Liver (tissue), 3 donors: ENCODE measurements around the gene PLXDC2.

Source experiments
- EGR1 ChIP-seq, 2 donors: IDR thresholded peaks; 2 replicates each; pipeline ENCODE4 v1.6.1; 2016 to 2018; ENCODE audit warnings: antibody characterized with exemption in 2 of 2, low read depth in 2 of 2
- JUND ChIP-seq, 2 donors: IDR thresholded peaks; 2 replicates each; pipeline ENCODE4 v1.6.1; 2016; ENCODE audit warnings: antibody characterized with exemption in 2 of 2
- RAD21 ChIP-seq, 2 donors: IDR thresholded peaks; 2 replicates each; pipeline ENCODE4 v1.6.1; 2016; ENCODE audit warnings: antibody characterized with exemption in 2 of 2, mild to moderate bottlenecking in 2 of 2
- RXRA ChIP-seq, 2 donors: IDR thresholded peaks; 2 replicates each; pipeline ENCODE4 v1.6.1; 2017 to 2018; ENCODE audit warnings: antibody characterized with exemption in 2 of 2, mild to moderate bottlenecking in 1 of 2
- TF ChIP-seq, protein P1 (sequence below): fragments of 150-350 bp; IDR thresholded peaks from 2 replicates; pipeline ENCODE4 v1.5.1; 2017; ENCODE audit warnings: improper control_type of control experiment, low read depth, low read length; ENCODE audit not compliant: missing input control
- TF ChIP-seq, protein P2 (sequence below): IDR thresholded peaks from 2 replicates; pipeline ENCODE4 v1.6.1; 2016; ENCODE audit warnings: antibody characterized with exemption
- TF ChIP-seq, protein P3 (sequence below): IDR thresholded peaks from 2 replicates; pipeline ENCODE4 v1.6.1; 2016; ENCODE audit warnings: antibody characterized with exemption
- donor health status: healthy.
- donor health status: healthy.

DNA sequence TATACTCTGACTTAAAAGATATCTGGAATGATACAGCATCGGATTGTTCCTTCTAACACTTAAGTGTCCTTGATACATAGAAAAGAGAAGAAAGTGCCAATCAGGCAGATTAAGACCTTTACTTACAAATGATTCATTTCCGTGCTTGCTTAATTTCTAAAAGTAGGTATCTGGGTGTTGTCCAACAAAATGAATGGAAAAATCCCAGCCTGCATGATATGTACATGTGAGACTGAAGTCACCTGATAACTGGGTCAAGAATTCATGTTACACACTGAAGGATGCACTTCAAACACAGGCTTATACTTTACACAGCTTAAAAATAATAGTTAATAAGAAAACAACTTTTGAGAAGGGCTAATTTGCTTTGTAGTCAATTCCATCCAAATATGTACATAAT, 25.2 kb upstream of the PLXDC2 start:
- TF ChIP-seq, protein P1, sequence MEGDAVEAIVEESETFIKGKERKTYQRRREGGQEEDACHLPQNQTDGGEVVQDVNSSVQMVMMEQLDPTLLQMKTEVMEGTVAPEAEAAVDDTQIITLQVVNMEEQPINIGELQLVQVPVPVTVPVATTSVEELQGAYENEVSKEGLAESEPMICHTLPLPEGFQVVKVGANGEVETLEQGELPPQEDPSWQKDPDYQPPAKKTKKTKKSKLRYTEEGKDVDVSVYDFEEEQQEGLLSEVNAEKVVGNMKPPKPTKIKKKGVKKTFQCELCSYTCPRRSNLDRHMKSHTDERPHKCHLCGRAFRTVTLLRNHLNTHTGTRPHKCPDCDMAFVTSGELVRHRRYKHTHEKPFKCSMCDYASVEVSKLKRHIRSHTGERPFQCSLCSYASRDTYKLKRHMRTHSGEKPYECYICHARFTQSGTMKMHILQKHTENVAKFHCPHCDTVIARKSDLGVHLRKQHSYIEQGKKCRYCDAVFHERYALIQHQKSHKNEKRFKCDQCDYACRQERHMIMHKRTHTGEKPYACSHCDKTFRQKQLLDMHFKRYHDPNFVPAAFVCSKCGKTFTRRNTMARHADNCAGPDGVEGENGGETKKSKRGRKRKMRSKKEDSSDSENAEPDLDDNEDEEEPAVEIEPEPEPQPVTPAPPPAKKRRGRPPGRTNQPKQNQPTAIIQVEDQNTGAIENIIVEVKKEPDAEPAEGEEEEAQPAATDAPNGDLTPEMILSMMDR: no peak
- TF ChIP-seq RAD21 (IDR thresholded peaks at IDR 0.05): no peak
- TF ChIP-seq EGR1 (IDR thresholded peaks at IDR 0.05; ENCODE audit: low read depth in 2 of 2): no peak
- TF ChIP-seq RXRA (IDR thresholded peaks at IDR 0.05): no peak
- no peak for TF ChIP-seq JUND (IDR thresholded peaks at IDR 0.05)
- TF ChIP-seq, protein P2, sequence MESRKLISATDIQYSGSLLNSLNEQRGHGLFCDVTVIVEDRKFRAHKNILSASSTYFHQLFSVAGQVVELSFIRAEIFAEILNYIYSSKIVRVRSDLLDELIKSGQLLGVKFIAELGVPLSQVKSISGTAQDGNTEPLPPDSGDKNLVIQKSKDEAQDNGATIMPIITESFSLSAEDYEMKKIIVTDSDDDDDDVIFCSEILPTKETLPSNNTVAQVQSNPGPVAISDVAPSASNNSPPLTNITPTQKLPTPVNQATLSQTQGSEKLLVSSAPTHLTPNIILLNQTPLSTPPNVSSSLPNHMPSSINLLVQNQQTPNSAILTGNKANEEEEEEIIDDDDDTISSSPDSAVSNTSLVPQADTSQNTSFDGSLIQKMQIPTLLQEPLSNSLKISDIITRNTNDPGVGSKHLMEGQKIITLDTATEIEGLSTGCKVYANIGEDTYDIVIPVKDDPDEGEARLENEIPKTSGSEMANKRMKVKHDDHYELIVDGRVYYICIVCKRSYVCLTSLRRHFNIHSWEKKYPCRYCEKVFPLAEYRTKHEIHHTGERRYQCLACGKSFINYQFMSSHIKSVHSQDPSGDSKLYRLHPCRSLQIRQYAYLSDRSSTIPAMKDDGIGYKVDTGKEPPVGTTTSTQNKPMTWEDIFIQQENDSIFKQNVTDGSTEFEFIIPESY: no peak
- TF ChIP-seq, protein P3, sequence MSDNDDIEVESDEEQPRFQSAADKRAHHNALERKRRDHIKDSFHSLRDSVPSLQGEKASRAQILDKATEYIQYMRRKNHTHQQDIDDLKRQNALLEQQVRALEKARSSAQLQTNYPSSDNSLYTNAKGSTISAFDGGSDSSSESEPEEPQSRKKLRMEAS: no peak
